HepG2 (cell line): ENCODE results near the gene MTCL1. TPM values are rescaled to one million over a fixed set of nuclear protein-coding genes. Genes with fewer than 3 reads are reported as not detected.

Experiments
- ATAC-seq: fragments of 200-7000 bp; cut with Tn5 transposase; 3 replicates; pipeline ENCODE4 v1.9.1; 2020; ENCODE audit warnings: mild to moderate bottlenecking, moderate library complexity
- BruUV-seq: library from RNA; stranded (reverse); fragments of 400-500 nt; replicated peaks from 2 replicates; lab custom pipeline; 2021; lab: Mats Ljungman, UMichigan
- CTCF ChIA-PET: fragments of 300-600 bp; formaldehyde crosslinking; extraction: SDS; loops from one replicate; lab custom pipeline; 2021; ENCODE audit warnings: low total read pairs, inconsistent platforms, low intra/inter-chr PET ratio; lab: Yijun Ruan, JAX
- POLR2A ChIA-PET: fragments of 350-600 bp; sonication (Branson Sonifier 250); formaldehyde crosslinking; loops from one replicate; lab custom pipeline; 2020; ENCODE audit warnings: antibody characterized with exemption, inconsistent platforms; lab: Yijun Ruan, JAX
- DNase-seq: peaks from one replicate; pipeline ENCODE4 v3.0.0-alpha.2; 2015; ENCODE audit warnings: low spot score
- FAIRE-seq: peaks from 3 replicates; lab custom pipeline; 2011; peaks lifted over from hg19 to GRCh38; lab: Jason Lieb, UNC
- H2AFZ ChIP-seq: one replicate; pipeline ENCODE4 v1.6.1; 2011; ENCODE audit warnings: low read length, inconsistent platforms
- H3K27ac ChIP-seq: fragments of 300-600 bp; 3 replicates; pipeline ENCODE4 v1.8.0; 2011; ENCODE audit warnings: mixed run types, mild to moderate bottlenecking, mixed read lengths, low read length, inconsistent platforms; ENCODE audit not compliant: insufficient read depth; ENCODE audit errors: extremely low read length
- H3K27me3 ChIP-seq, 2 experiments: fragments of 200-600 bp in 1 of 2; 2 replicates in 1 of 2; 3 replicates in 1 of 2; pipeline versions ENCODE4 v1.6.0 to v1.8.0; 2011; ENCODE audit warnings: low read length in 2 of 2, mild to moderate bottlenecking in 2 of 2, moderate library complexity in 2 of 2, inconsistent platforms in 1 of 2; ENCODE audit not compliant: insufficient read depth in 2 of 2, control insufficient read depth in 1 of 2
- H3K36me3 ChIP-seq, 2 experiments: fragments of 200-600 bp in 1 of 2; replicated peaks in 1 of 2; 2 replicates in 1 of 2; 3 replicates in 1 of 2; pipeline versions ENCODE4 v1.5.1 to v1.8.0; 2011; ENCODE audit warnings: low read length in 2 of 2, inconsistent platforms in 1 of 2; ENCODE audit not compliant: insufficient read depth in 2 of 2, control insufficient read depth in 1 of 2
- H3K4me1 ChIP-seq: 2 replicates; pipeline ENCODE4 v1.5.1; 2012; ENCODE audit warnings: low read length, inconsistent platforms; ENCODE audit not compliant: insufficient read depth
- H3K4me2 ChIP-seq: 2 replicates; pipeline ENCODE4 v1.6.0; 2011; ENCODE audit warnings: low read depth, low read length, inconsistent platforms
- H3K4me3 ChIP-seq, 3 experiments: fragments of 200-600 bp in 1 of 3; sonication (generic), shearing (Covaris generic) in 1 of 3; replicated peaks in 1 of 3; 2 replicates each; pipeline ENCODE4 v1.5.1; 2011 to 2016; ENCODE audit warnings: low read length in 3 of 3, inconsistent platforms in 2 of 3, low read depth in 2 of 3, mild to moderate bottlenecking in 2 of 3, control low read depth in 1 of 3, mixed read lengths in 1 of 3; ENCODE audit not compliant: insufficient read depth in 1 of 3
- H3K79me2 ChIP-seq: one replicate; pipeline ENCODE4 v1.6.1; 2011; ENCODE audit warnings: low read length, inconsistent platforms; ENCODE audit not compliant: insufficient read depth
- H3K9ac ChIP-seq: 2 replicates; pipeline ENCODE4 v1.6.0; 2011; ENCODE audit warnings: mild to moderate bottlenecking, low read depth, low read length, inconsistent platforms; ENCODE audit not compliant: insufficient read depth
- H3K9me3 ChIP-seq: 2 replicates; pipeline ENCODE4 v1.5.1; 2012; ENCODE audit warnings: mild to moderate bottlenecking, low read length
- H4K20me1 ChIP-seq: 2 replicates; pipeline ENCODE4 v1.6.0; 2011; ENCODE audit warnings: inconsistent platforms, mild to moderate bottlenecking, low read length, moderate library complexity; ENCODE audit not compliant: insufficient read depth
- ATF7 ChIP-seq, 2 experiments: fragments of 450-650 bp in 1 of 2; sonication (generic) in 1 of 2; formaldehyde crosslinking in 1 of 2; IDR thresholded peaks; 2 replicates each; pipeline versions ENCODE4 v1.4.0 to v1.6.1; 2016 to 2020; ENCODE audit warnings: antibody characterized with exemption in 1 of 2, mild to moderate bottlenecking in 1 of 2, missing genetic modification reagents in 1 of 2
- BORCS8-MEF2B ChIP-seq: sonication (generic); formaldehyde crosslinking; IDR thresholded peaks from 2 replicates; pipeline ENCODE4 v1.8.0; 2022; ENCODE audit warnings: mild to moderate bottlenecking, missing genetic modification reagents
- CBX5 ChIP-seq: sonication (generic); formaldehyde crosslinking; IDR thresholded peaks from 2 replicates; pipeline ENCODE4 v1.4.0; 2020; ENCODE audit warnings: missing genetic modification reagents, borderline replicate concordance
- ERF ChIP-seq: IDR thresholded peaks from 2 replicates; pipeline ENCODE4 v1.6.1; 2018; ENCODE audit warnings: missing biosample characterization, missing genetic modification reagents
- GATA4 ChIP-seq: sonication (generic); IDR thresholded peaks from 2 replicates; pipeline ENCODE4 v1.6.1; 2016; ENCODE audit warnings: antibody characterized with exemption, low read depth, borderline replicate concordance
- HCFC1 ChIP-seq: fragments of 150-350 bp; IDR thresholded peaks from 2 replicates; pipeline ENCODE4 v1.6.1; 2014; ENCODE audit warnings: low read depth, low read length
- KDM5A ChIP-seq: fragments of 200-600 bp; sonication (generic); IDR thresholded peaks from 2 replicates; pipeline ENCODE4 v1.7.0; 2018; ENCODE audit warnings: antibody characterized with exemption, mild to moderate bottlenecking, low read length, borderline replicate concordance
- MEF2D ChIP-seq: sonication (generic); formaldehyde crosslinking; IDR thresholded peaks from 2 replicates; pipeline ENCODE4 v1.5.1; 2020; ENCODE audit warnings: mild to moderate bottlenecking, missing genetic modification reagents
- MLLT10 ChIP-seq: sonication (generic); formaldehyde crosslinking; IDR thresholded peaks from 2 replicates; pipeline ENCODE4 v1.4.0; 2020; ENCODE audit warnings: missing genetic modification reagents
- RBAK ChIP-seq: sonication (generic); formaldehyde crosslinking; IDR thresholded peaks from 2 replicates; pipeline ENCODE4 v1.5.1; 2020; ENCODE audit warnings: mild to moderate bottlenecking, missing genetic modification reagents
- SMAD9 ChIP-seq: sonication (generic); formaldehyde crosslinking; IDR thresholded peaks from 2 replicates; pipeline ENCODE4 v1.5.1; 2020; ENCODE audit warnings: mild to moderate bottlenecking, missing genetic modification reagents
- SPEN ChIP-seq: sonication (generic); formaldehyde crosslinking; IDR thresholded peaks from 2 replicates; pipeline ENCODE4 v1.5.1; 2020; ENCODE audit warnings: low read depth, mild to moderate bottlenecking, missing genetic modification reagents
- TFAP4 ChIP-seq: sonication (generic); IDR thresholded peaks from 2 replicates; pipeline ENCODE4 v1.6.1; 2016; ENCODE audit warnings: low read depth, borderline replicate concordance
- THRA ChIP-seq: sonication (generic); formaldehyde crosslinking; IDR thresholded peaks from 2 replicates; pipeline ENCODE4 v1.4.0; 2020; ENCODE audit warnings: missing genetic modification reagents, borderline replicate concordance
- TOPORS ChIP-seq: sonication (generic); formaldehyde crosslinking; IDR thresholded peaks from 2 replicates; pipeline ENCODE4 v1.8.0; 2023; ENCODE audit warnings: mild to moderate bottlenecking, missing genetic modification reagents
- UBTF ChIP-seq: sonication (generic); formaldehyde crosslinking; IDR thresholded peaks from 2 replicates; pipeline ENCODE4 v1.4.0; 2020; ENCODE audit warnings: mild to moderate bottlenecking, missing genetic modification reagents
- ZNF644 ChIP-seq: IDR thresholded peaks from 2 replicates; pipeline ENCODE4 v1.6.1; 2016; ENCODE audit warnings: low read depth
- ZNF724P ChIP-seq: sonication (generic); formaldehyde crosslinking; IDR thresholded peaks from 2 replicates; pipeline ENCODE4 v1.8.0; 2022; ENCODE audit warnings: missing genetic modification reagents, borderline replicate concordance
- WGBS: methylation state at CpG from one replicate; pipeline ENCODE4 v1.1.6; 2017; ENCODE audit warnings: low lambda C conversion rate; 5-methylcytosine and 5-hydroxymethylcytosine counted together
- in situ Hi-C: cut with HindIII; loops from 2 replicates; pipeline ENCODE4 v1.10.0; 2017; ENCODE audit warnings: low pct_unique_long_range_greater_than_20kb; ENCODE audit not compliant: extremely low pct_ligation_motif_present
- intact Hi-C: fragments of 100-400 bp; cut with micrococcal nuclease; formaldehyde crosslinking; loops from one replicate; pipeline ENCODE4 v1.10.0; 2022; ENCODE audit not compliant: unreplicated experiment
- polyA plus RNA-seq, 8 experiments: library from polyadenylated mRNA; depleted of rRNA in 3 of 8; stranded (reverse) in 7 of 8; unstranded in 1 of 8; fragments of >200 nt; fragmentation: Illumina TruSeq in 4 of 8; extraction: Trizol in 4 of 8; gene quantifications; 2 replicates each; pipeline versions ENCODE4 v1.2.1 to v1.2.3, GENCODE V29; 2011 to 2016; ENCODE audit warnings: low read depth in 4 of 8, missing spikeins in 1 of 8, mixed read lengths in 1 of 8; ENCODE audit not compliant: insufficient read depth in 1 of 8
- total RNA-seq, 5 experiments: library from RNA; depleted of rRNA; stranded (reverse); fragments of >200 nt; fragmentation: Illumina TruSeq; extraction: Trizol; gene quantifications; 2 replicates each; pipeline ENCODE4 v1.2.3, GENCODE V29; 2016; ENCODE audit warnings: low read depth in 1 of 5

Gene MTCL1
- total and polyA plus RNA-seq, 2 of the 13 experiments (the other 11 are each of a cell fraction or from before 2014, with no cell fraction given): 3.1 to 3.2 TPM

GRCh38 chr18:8810157-8810556 is 104.8 kb downstream of the MTCL1 start:
- intact Hi-C loops (no loop called here), in situ Hi-C loops (no loop called here)
- ATAC-seq (no peak), FAIRE-seq (no peak), DNase-seq (no peak)
- WGBS: 86% methylated on average over 11 of the region's 11 CpGs
- Histone ChIP-seq H3K9ac (no peak overlapping the region), H3K27ac (no peak overlapping the region), H3K4me2 (no peak overlapping the region), H3K27me3 (no peaks in the 10 kb centered on the region), H3K9me3 (no peaks in the 10 kb centered on the region), H4K20me1 (no peaks in the 10 kb centered on the region), H3K79me2 (no peaks in the 10 kb centered on the region), H2AFZ (no peak overlapping the region), H3K4me1 (no peaks in the 10 kb centered on the region), H3K36me3 (no peaks in the 10 kb centered on the region), H3K4me3 (no peak overlapping the region)
- ChIA-PET CTCF (no interaction called here), POLR2A (no interaction called here)
- BruUV-seq: no TSS peak
- TF ChIP-seq TOPORS (CRISPR knock-in tag): no peak
- TF ChIP-seq ZNF644 (CRISPR knock-in tag): no peak
- TF ChIP-seq TFAP4: no peak
- no peak for TF ChIP-seq BORCS8-MEF2B (CRISPR knock-in tag)
- TF ChIP-seq HCFC1: no peak
- no peak for TF ChIP-seq SPEN (CRISPR knock-in tag)
- TF ChIP-seq MEF2D (CRISPR knock-in tag): no peak
- no peak for TF ChIP-seq ERF (CRISPR knock-in tag)
- no peak for TF ChIP-seq RBAK (CRISPR knock-in tag)
- no peak for TF ChIP-seq ZNF724P (CRISPR knock-in tag)
- no peak for TF ChIP-seq GATA4
- TF ChIP-seq UBTF (CRISPR knock-in tag): no peak
- TF ChIP-seq SMAD9 (CRISPR knock-in tag): no peak
- TF ChIP-seq THRA (CRISPR knock-in tag): no peak
- no peak for TF ChIP-seq MLLT10 (CRISPR knock-in tag)
- no peak for TF ChIP-seq CBX5 (CRISPR knock-in tag)
- no peak for TF ChIP-seq KDM5A
- TF ChIP-seq ATF7 (IDR thresholded peaks at IDR 0.05): no peak
- no peak for TF ChIP-seq ATF7 (CRISPR knock-in tag; IDR thresholded peaks at IDR 0.05)
